Measurements from ENCODE around the gene NFE2L2. TPM values are rescaled to one million over a fixed set of nuclear protein-coding genes. Genes with fewer than 3 reads are reported as not detected.

The NFE2L2 gene
- total and polyA plus RNA-seq, 9 of the 15 experiments (the other 6 are each of a cell fraction or from before 2014, with no cell fraction given), result 29.3 to 120 (median 59.3) TPM

- TF ChIP-seq SRSF3 (IDR thresholded peaks at IDR 0.05; ENCODE audit: insufficient read depth, low read length) (no peak), ZBTB34 (CRISPR knock-in tag; IDR thresholded peaks at IDR 0.05) (no peak), RREB1 (CRISPR knock-in tag; IDR thresholded peaks at IDR 0.05) (no peak), CEBPZ (IDR thresholded peaks at IDR 0.05; ENCODE audit: borderline replicate concordance, low read depth, low read length) (no peak), SMARCA5 (IDR thresholded peaks at IDR 0.05) (no peak), PHTF2 (CRISPR knock-in tag; IDR thresholded peaks at IDR 0.05) (no peak), ZNF76 (CRISPR knock-in tag; IDR thresholded peaks at IDR 0.05; ENCODE audit: borderline replicate concordance) (no peak), TCF3 (CRISPR knock-in tag; IDR thresholded peaks at IDR 0.05) (peak; percentile 69), ZNF75A (CRISPR knock-in tag; IDR thresholded peaks at IDR 0.05) (no peak), HMG20B (CRISPR knock-in tag; IDR thresholded peaks at IDR 0.05) (0 out of 2 replicates have a peak, but pooled peaks have one; percentile 22), BCOR (IDR thresholded peaks at IDR 0.05) (no peak), CREM (IDR thresholded peaks at IDR 0.05; ENCODE audit: low read depth) (no peak), TFE3 (CRISPR knock-in tag; IDR thresholded peaks at IDR 0.05) (no peak), GABPA (tag; conservative IDR thresholded peaks at IDR 0.05; ENCODE audit: low read depth) (no peak), ZNF41 (CRISPR knock-in tag; conservative IDR thresholded peaks at IDR 0.05) (no peak)
Measured at GRCh38 chr2:177265824-177266817, 1.6 kb upstream of the NFE2L2 start (continued).

All from K562 (cell line).